ENCODE measurements around the gene ADGRL3.

DNA sequence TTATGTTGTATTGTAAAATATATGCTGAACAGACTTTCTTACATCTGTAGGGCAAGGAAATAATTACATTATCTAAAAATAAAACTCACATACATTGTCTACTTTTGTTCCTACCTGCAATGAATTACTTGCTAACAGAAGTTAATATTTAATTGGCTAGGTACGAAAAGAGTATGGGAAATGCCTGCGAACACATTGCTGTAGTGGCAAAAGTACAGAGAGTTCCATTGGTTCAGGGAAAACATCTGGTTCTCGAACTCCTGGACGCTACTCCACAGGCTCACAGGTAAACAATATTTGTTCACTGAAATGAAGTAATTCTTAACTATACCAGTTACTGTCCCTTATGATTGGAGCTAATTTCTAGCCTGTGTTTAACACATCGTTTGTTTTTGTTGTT lies 837.4 kb downstream of the ADGRL3 start:
- TF ChIP-seq, protein P1, sequence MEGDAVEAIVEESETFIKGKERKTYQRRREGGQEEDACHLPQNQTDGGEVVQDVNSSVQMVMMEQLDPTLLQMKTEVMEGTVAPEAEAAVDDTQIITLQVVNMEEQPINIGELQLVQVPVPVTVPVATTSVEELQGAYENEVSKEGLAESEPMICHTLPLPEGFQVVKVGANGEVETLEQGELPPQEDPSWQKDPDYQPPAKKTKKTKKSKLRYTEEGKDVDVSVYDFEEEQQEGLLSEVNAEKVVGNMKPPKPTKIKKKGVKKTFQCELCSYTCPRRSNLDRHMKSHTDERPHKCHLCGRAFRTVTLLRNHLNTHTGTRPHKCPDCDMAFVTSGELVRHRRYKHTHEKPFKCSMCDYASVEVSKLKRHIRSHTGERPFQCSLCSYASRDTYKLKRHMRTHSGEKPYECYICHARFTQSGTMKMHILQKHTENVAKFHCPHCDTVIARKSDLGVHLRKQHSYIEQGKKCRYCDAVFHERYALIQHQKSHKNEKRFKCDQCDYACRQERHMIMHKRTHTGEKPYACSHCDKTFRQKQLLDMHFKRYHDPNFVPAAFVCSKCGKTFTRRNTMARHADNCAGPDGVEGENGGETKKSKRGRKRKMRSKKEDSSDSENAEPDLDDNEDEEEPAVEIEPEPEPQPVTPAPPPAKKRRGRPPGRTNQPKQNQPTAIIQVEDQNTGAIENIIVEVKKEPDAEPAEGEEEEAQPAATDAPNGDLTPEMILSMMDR (IDR thresholded peaks at IDR 0.05; ENCODE audit: low read depth, low read length): no peak
- no peak for TF ChIP-seq EZH2phosphoT487 (IDR thresholded peaks at IDR 0.05; ENCODE audit: low read depth)

Data from OCI-LY3 (cell line).